COLO829 (cell line): Measurements from ENCODE around the gene TP53TG5.
A peak's percentile ranks its signal among the peaks of the same experiment; 100 is the strongest.

ENCODE experiments used
- DNase-seq: peaks from one replicate; pipeline ENCODE4 v3.0.0; 2012; ENCODE audit warnings: low spot score

TP53TG5 gene

GRCh38 chr20:45405571-45406259, 27.6 kb upstream of the TP53TG5 start:
- no peak for DNase-seq

GRCh38 chr20:45404438-45404837, 26.3 kb upstream of the TP53TG5 start:
- no peak for DNase-seq

- DNase-seq = no peak
Measured at GRCh38 chr20:45402946-45403345, 24.8 kb upstream of the TP53TG5 start.

GRCh38 chr20:45400346-45401031, 22.4 kb upstream of the TP53TG5 start:
- no peak for DNase-seq

- DNase-seq = no peak
Measured at GRCh38 chr20:45399018-45399417, 20.9 kb upstream of the TP53TG5 start.

GRCh38 chr20:45395114-45395415, 16.9 kb upstream of the TP53TG5 start:
- DNase-seq = no peak

GRCh38 chr20:45394221-45395113, 16.3 kb upstream of the TP53TG5 start:
- DNase-seq = no peak

- DNase-seq = no peak
Measured at GRCh38 chr20:45392733-45393132, 14.6 kb upstream of the TP53TG5 start.

GRCh38 chr20:45391559-45391958, 13.4 kb upstream of the TP53TG5 start:
- no peak for DNase-seq

- no peak for DNase-seq
Measured at GRCh38 chr20:45390931-45391330, 12.8 kb upstream of the TP53TG5 start.

GRCh38 chr20:45387274-45387673, 9.1 kb upstream of the TP53TG5 start:
- DNase-seq = no peak

- no peak for DNase-seq
Measured at GRCh38 chr20:45377269-45377668, 856 bp downstream of the TP53TG5 start.

GRCh38 chr20:45374966-45375365, 3.2 kb downstream of the TP53TG5 start:
- DNase-seq = no peak

- DNase-seq = no peak
Measured at GRCh38 chr20:45374101-45374467, 4.0 kb downstream of the TP53TG5 start.

- DNase-seq = peak; percentile 77
Measured at GRCh38 chr20:45373353-45374100, 4.6 kb downstream of the TP53TG5 start.

- no peak for DNase-seq
Measured at GRCh38 chr20:45372646-45373352, 5.3 kb downstream of the TP53TG5 start.

- DNase-seq = no peak
Measured at GRCh38 chr20:45372241-45372640, 5.9 kb downstream of the TP53TG5 start.

- no peak for DNase-seq
Measured at GRCh38 chr20:45370571-45371160, 7.5 kb downstream of the TP53TG5 start.

- no peak for DNase-seq
Measured at GRCh38 chr20:45368221-45368980, 9.7 kb downstream of the TP53TG5 start.

GRCh38 chr20:45367126-45367525, 11.0 kb downstream of the TP53TG5 start:
- no peak for DNase-seq

- DNase-seq = no peak
Measured at GRCh38 chr20:45366631-45367030, 11.5 kb downstream of the TP53TG5 start.
